GM20431 (cell line): ENCODE data around the gene PVALB.

Experiments used
- in situ Hi-C: fragments of 300-500 bp; cut with MseI, MboI; formaldehyde crosslinking; loops from one replicate; pipeline ENCODE4 v1.15.0; 2020; ENCODE audit warnings: low sequenced_read_pairs; ENCODE audit not compliant: unreplicated experiment

Gene PVALB

GRCh38 chr22:36778020-36778419, 38.8 kb downstream of the PVALB start:
- in situ Hi-C loops, result no loop called here

- in situ Hi-C loops, result no loop called here
These were observed 40.1 kb downstream of the PVALB start for GRCh38 chr22:36776722-36777121.

GRCh38 chr22:36775964-36776669, 40.7 kb downstream of the PVALB start, which contains the start of gene IFT27:
IFT27 (minus strand) TSS chr22:36776119; CDS start chr22:36775707, 412 bp downstream.
- in situ Hi-C loops, result no loop called here

- in situ Hi-C loops, result no loop called here
These were observed 41.3 kb downstream of the PVALB start for GRCh38 chr22:36775586-36775963.

GRCh38 chr22:36773935-36774334, 42.9 kb downstream of the PVALB start:
- in situ Hi-C loops, result no loop called here

GRCh38 chr22:36772451-36772850, 44.4 kb downstream of the PVALB start:
- in situ Hi-C loops, result no loop called here

- in situ Hi-C loops, result no loop called here
These were observed 45.3 kb downstream of the PVALB start for GRCh38 chr22:36771356-36772063.

- in situ Hi-C loops, result no loop called here
These were observed 46.2 kb downstream of the PVALB start for GRCh38 chr22:36770513-36771231.

- in situ Hi-C loops, result no loop called here
These were observed 47.0 kb downstream of the PVALB start for GRCh38 chr22:36769541-36770512.

- in situ Hi-C loops, result no loop called here
These were observed 48.2 kb downstream of the PVALB start for GRCh38 chr22:36768616-36769015.

- in situ Hi-C loops, result no loop called here
These were observed 48.7 kb downstream of the PVALB start for GRCh38 chr22:36768141-36768540.

GRCh38 chr22:36767035-36767775, 49.6 kb downstream of the PVALB start:
- in situ Hi-C loops, result no loop called here

- in situ Hi-C loops, result no loop called here
These were observed 50.8 kb downstream of the PVALB start for GRCh38 chr22:36765943-36766450.

- in situ Hi-C loops, result no loop called here
These were observed 51.5 kb downstream of the PVALB start for GRCh38 chr22:36765131-36765942.

GRCh38 chr22:36764641-36765040, 52.2 kb downstream of the PVALB start:
- in situ Hi-C loops, result no loop called here

- in situ Hi-C loops, result no loop called here
These were observed 52.8 kb downstream of the PVALB start for GRCh38 chr22:36764060-36764459.

- in situ Hi-C loops, result no loop called here
These were observed 53.3 kb downstream of the PVALB start for GRCh38 chr22:36763576-36763975.

- in situ Hi-C loops, result no loop called here
These were observed 54.1 kb downstream of the PVALB start for GRCh38 chr22:36762687-36763260.
